Sigmoid colon (tissue), 4 donors: Measurements from ENCODE around the gene LCE2B.

Source experiments
- EP300 ChIP-seq, 4 donors: sonication (generic); formaldehyde crosslinking; IDR thresholded peaks; one replicate each; pipeline ENCODE4 v1.6.1; 2017; ENCODE audit warnings: antibody characterized with exemption in 4 of 4
- POLR2A ChIP-seq, 2 donors: fragments of 450-650 bp; IDR thresholded peaks; one replicate each; pipeline ENCODE4 v1.6.1; 2016; ENCODE audit warnings: antibody characterized with exemption in 2 of 2, mild to moderate bottlenecking in 2 of 2, moderate library complexity in 2 of 2
- POLR2AphosphoS5 ChIP-seq, 4 donors: sonication (generic); formaldehyde crosslinking; IDR thresholded peaks; one replicate each; pipeline ENCODE4 v1.6.1; 2017; ENCODE audit warnings: antibody characterized with exemption in 4 of 4
- TF ChIP-seq, protein P1 (sequence below), 4 experiments: fragments of 450-650 bp in 3 of 4; fragments of 200-600 bp in 1 of 4; IDR thresholded peaks; one replicate each; pipeline ENCODE4 v1.5.1; 2016 to 2019; ENCODE audit warnings: antibody characterized with exemption in 4 of 4, mild to moderate bottlenecking in 3 of 4, moderate library complexity in 2 of 4

DNA sequence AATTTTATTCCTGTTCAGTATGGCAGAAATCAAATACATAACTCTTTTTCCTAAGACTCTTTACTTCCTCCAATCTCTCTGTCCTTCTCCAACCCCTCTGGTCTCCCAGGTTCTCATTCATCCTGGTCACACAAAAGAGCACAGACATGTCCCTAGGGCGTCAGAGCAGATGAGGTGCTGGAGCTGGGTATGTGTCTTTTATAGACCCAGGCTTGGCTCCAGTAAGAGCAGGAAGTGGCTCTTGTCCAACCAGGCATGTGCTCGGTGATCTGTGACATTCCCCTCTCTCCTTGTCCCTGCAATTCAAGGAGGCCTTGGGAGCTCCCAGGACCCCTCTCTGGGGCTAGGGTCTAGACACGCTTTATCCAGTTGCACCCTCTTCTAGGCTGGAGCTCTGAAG, 40.8 kb upstream of the LCE2B start:
- TF ChIP-seq, protein P1, sequence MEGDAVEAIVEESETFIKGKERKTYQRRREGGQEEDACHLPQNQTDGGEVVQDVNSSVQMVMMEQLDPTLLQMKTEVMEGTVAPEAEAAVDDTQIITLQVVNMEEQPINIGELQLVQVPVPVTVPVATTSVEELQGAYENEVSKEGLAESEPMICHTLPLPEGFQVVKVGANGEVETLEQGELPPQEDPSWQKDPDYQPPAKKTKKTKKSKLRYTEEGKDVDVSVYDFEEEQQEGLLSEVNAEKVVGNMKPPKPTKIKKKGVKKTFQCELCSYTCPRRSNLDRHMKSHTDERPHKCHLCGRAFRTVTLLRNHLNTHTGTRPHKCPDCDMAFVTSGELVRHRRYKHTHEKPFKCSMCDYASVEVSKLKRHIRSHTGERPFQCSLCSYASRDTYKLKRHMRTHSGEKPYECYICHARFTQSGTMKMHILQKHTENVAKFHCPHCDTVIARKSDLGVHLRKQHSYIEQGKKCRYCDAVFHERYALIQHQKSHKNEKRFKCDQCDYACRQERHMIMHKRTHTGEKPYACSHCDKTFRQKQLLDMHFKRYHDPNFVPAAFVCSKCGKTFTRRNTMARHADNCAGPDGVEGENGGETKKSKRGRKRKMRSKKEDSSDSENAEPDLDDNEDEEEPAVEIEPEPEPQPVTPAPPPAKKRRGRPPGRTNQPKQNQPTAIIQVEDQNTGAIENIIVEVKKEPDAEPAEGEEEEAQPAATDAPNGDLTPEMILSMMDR (IDR thresholded peaks at IDR 0.05): no peak
- no peak for TF ChIP-seq POLR2A (IDR thresholded peaks at IDR 0.05)
- no peak for TF ChIP-seq POLR2AphosphoS5 (IDR thresholded peaks at IDR 0.05)
- no peak for TF ChIP-seq EP300 (IDR thresholded peaks at IDR 0.05)
